ENCODE data around the gene ENTHD1.

ENTHD1 gene

GRCh38 chr22:39713799-39714290 lies 179.7 kb downstream of the ENTHD1 start:
- DNase-seq (ENCODE audit: low read depth) = no peak

GRCh38 chr22:39712751-39713525 lies 180.6 kb downstream of the ENTHD1 start:
- no peak for DNase-seq (ENCODE audit: low read depth)

- DNase-seq (ENCODE audit: low read depth) = no peak
Measured at GRCh38 chr22:39712081-39712480, 181.5 kb downstream of the ENTHD1 start.

GRCh38 chr22:39710380-39711150 lies 183.0 kb downstream of the ENTHD1 start:
- no peak for DNase-seq (ENCODE audit: low read depth)

- no peak for DNase-seq (ENCODE audit: low read depth)
Measured at GRCh38 chr22:39707816-39708215, 185.7 kb downstream of the ENTHD1 start.

- no peak for DNase-seq (ENCODE audit: low read depth)
Measured at GRCh38 chr22:39707351-39707750, 186.2 kb downstream of the ENTHD1 start.

GRCh38 chr22:39706376-39707140 lies 187.0 kb downstream of the ENTHD1 start:
- no peak for DNase-seq (ENCODE audit: low read depth)

- DNase-seq (ENCODE audit: low read depth) = no peak
Measured at GRCh38 chr22:39705386-39705785, 188.2 kb downstream of the ENTHD1 start.

GRCh38 chr22:39703928-39704639 lies 189.5 kb downstream of the ENTHD1 start:
- DNase-seq (ENCODE audit: low read depth) = no peak

GRCh38 chr22:39703091-39703490 lies 190.5 kb downstream of the ENTHD1 start:
- no peak for DNase-seq (ENCODE audit: low read depth)

GRCh38 chr22:39700565-39700964 lies 193.0 kb downstream of the ENTHD1 start:
- no peak for DNase-seq (ENCODE audit: low read depth)

- no peak for DNase-seq (ENCODE audit: low read depth)
Measured at GRCh38 chr22:39699631-39700360, 193.8 kb downstream of the ENTHD1 start.

GRCh38 chr22:39697790-39698430 lies 195.7 kb downstream of the ENTHD1 start:
- no peak for DNase-seq (ENCODE audit: low read depth)

GRCh38 chr22:39693943-39694500 lies 199.5 kb downstream of the ENTHD1 start:
- DNase-seq (ENCODE audit: low read depth) = no peak

All from activated T-cell treated with anti-CD3 and anti-CD28 coated beads for 24 hours (primary cell).